HFFc6 (cell line): ENCODE data around the gene LIMS1. TPM values are rescaled to one million over a fixed set of nuclear protein-coding genes. Genes with fewer than 3 reads are reported as not detected.

ENCODE experiments used
- DNase-seq: peaks from one replicate; pipeline ENCODE4 v3.0.0-alpha.2; 2018
- H3K27ac Mint-ChIP-seq: 2 replicates; pipeline ENCODE4 v1.8.0; 2020; ENCODE audit warnings: mild to moderate bottlenecking, mixed read lengths
- H3K27me3 Mint-ChIP-seq: 2 replicates; pipeline ENCODE4 v1.8.0; 2021; ENCODE audit warnings: mild to moderate bottlenecking, moderate library complexity, mixed read lengths; ENCODE audit not compliant: insufficient read depth
- H3K36me3 Mint-ChIP-seq: 2 replicates; pipeline ENCODE4 v1.8.0; 2021; ENCODE audit warnings: low read depth, mixed read lengths
- H3K4me1 Mint-ChIP-seq: 2 replicates; pipeline ENCODE4 v1.8.0; 2020; ENCODE audit warnings: low read depth, mixed read lengths
- H3K4me3 Mint-ChIP-seq: 2 replicates; pipeline ENCODE4 v1.8.0; 2020; ENCODE audit warnings: mild to moderate bottlenecking, moderate library complexity, mixed read lengths
- H3K9me3 Mint-ChIP-seq: 2 replicates; pipeline ENCODE4 v1.8.0; 2020; ENCODE audit warnings: mild to moderate bottlenecking, mixed read lengths
- CTCF ChIP-seq: fragments of 200-600 bp; sonication (generic); IDR thresholded peaks from 2 replicates; pipeline ENCODE4 v1.5.0; 2021; ENCODE audit warnings: antibody characterized with exemption, mild to moderate bottlenecking
- total RNA-seq, 6 experiments: library from RNA; stranded (reverse); fragmentation: NEBNext Ultra II Directional; extraction: Animal tissue kit (Norgen Biotek cat#: 25700); gene quantifications; 2 replicates in 1 of 6; 3 replicates in 5 of 6; pipeline ENCODE4 v1.2.3, GENCODE V29; 2021

The LIMS1 gene
- total RNA-seq, 6 experiments from 2014 or later: 57.0 to 58.7 (median 57.8) TPM

- no peak overlapping the region for H3K4me3 Mint-ChIP-seq
- H3K36me3 Mint-ChIP-seq: peaks cover 5% of the 10 kb centered on the region
- peaks cover 3% of the 10 kb centered on the region for H3K27me3 Mint-ChIP-seq
- no peak for DNase-seq
- H3K4me1 Mint-ChIP-seq: peaks cover 50% of the 10 kb centered on the region
- H3K9me3 Mint-ChIP-seq: no peaks in the 10 kb centered on the region
- no peak overlapping the region for H3K27ac Mint-ChIP-seq
- TF ChIP-seq CTCF: no peak
Observed at GRCh38 chr2:108536911-108537310, 2.6 kb downstream of the LIMS1 start.

- no peak for TF ChIP-seq CTCF
- H3K9me3 Mint-ChIP-seq: no peaks in the 10 kb centered on the region
Observed at GRCh38 chr2:108538000-108538625, 3.8 kb downstream of the LIMS1 start.

DNA sequence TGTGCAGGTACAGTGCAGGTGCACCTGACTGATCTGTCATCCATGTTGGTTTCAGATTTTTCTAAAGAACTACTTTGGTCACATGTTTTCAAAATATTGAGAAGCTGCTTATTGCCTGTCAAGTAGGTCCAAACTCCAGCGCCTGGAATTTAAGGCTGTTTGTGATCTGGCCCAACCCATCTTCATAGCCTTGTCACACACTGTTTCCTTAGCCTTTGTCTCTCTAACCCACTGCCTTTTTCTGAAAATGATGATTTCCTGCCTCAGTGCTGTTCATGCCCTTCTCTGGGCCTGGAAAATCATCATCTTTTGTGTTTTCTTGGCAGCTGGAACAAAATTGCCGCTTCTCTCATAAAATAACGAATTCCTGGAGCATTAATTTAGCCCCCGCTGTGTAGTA, 7.2 kb downstream of the LIMS1 start:
- no peak overlapping the region for H3K4me3 Mint-ChIP-seq
- no peaks in the 10 kb centered on the region; the same call in none of the 2 replicates for H3K27me3 Mint-ChIP-seq
- no peak for DNase-seq
- peaks cover 44% of the 10 kb centered on the region for H3K4me1 Mint-ChIP-seq
- no peaks in the 10 kb centered on the region for H3K9me3 Mint-ChIP-seq
- TF ChIP-seq CTCF: no peak
- H3K36me3 Mint-ChIP-seq: peaks cover 12% of the 10 kb centered on the region
- 0 out of 2 replicates have a peak overlapping the region, but pooled peaks have one; percentile 61 for H3K27ac Mint-ChIP-seq

More at GRCh38 chr2:108538000-108538625, 3.8 kb downstream of the LIMS1 start:
- Mint-ChIP-seq H3K27ac (peak overlapping the region; percentile 0; the same call in 1 of the 2 replicates), H3K27me3 (peaks cover 1% of the 10 kb centered on the region; the same call in 1 of the 2 replicates), H3K36me3 (peaks cover 11% of the 10 kb centered on the region), H3K4me3 (no peak overlapping the region), H3K4me1 (peaks cover 57% of the 10 kb centered on the region)
- no peak for DNase-seq

DNA sequence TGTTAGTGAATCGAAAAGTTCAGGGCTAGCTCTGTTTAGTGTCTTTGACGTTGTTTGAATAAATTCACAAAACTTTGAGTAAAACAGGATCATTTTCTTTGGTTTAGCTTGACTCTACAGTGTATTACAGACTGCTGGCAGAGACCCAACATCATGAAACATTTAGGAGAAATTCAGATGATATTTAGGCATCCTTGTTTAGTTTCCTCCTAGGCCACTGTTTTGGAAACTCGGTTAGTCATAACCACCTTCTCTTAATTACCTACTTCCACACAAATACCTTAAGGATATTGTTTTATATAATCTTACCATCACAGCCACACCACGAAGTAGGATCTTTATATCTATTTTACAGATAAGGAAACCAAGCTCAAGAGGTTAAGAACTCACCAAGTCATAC, 7.8 kb downstream of the LIMS1 start:
- Mint-ChIP-seq H3K9me3 (no peaks in the 10 kb centered on the region), H3K4me3 (no peak overlapping the region), H3K36me3 (peaks cover 15% of the 10 kb centered on the region), H3K27me3 (no peaks in the 10 kb centered on the region; the same call in none of the 2 replicates), H3K4me1 (peaks cover 38% of the 10 kb centered on the region), H3K27ac (peak overlapping the region; percentile 61)
- peak; percentile 55 for DNase-seq
- no peak for TF ChIP-seq CTCF

GRCh38 chr2:108547606-108548005, 13.3 kb downstream of the LIMS1 start:
- TF ChIP-seq CTCF: no peak
- Mint-ChIP-seq H3K9me3 (no peaks in the 10 kb centered on the region), H3K27ac (no peak overlapping the region), H3K4me3 (no peak overlapping the region), H3K27me3 (no peaks in the 10 kb centered on the region; the same call in none of the 2 replicates), H3K4me1 (peaks cover 19% of the 10 kb centered on the region), H3K36me3 (peaks cover 12% of the 10 kb centered on the region)
- no peak for DNase-seq
